Measurements from ENCODE around the gene MMP25. TPM values are rescaled to one million over a fixed set of nuclear protein-coding genes. Genes with fewer than 3 reads are reported as not detected.

The MMP25 gene, protein sequence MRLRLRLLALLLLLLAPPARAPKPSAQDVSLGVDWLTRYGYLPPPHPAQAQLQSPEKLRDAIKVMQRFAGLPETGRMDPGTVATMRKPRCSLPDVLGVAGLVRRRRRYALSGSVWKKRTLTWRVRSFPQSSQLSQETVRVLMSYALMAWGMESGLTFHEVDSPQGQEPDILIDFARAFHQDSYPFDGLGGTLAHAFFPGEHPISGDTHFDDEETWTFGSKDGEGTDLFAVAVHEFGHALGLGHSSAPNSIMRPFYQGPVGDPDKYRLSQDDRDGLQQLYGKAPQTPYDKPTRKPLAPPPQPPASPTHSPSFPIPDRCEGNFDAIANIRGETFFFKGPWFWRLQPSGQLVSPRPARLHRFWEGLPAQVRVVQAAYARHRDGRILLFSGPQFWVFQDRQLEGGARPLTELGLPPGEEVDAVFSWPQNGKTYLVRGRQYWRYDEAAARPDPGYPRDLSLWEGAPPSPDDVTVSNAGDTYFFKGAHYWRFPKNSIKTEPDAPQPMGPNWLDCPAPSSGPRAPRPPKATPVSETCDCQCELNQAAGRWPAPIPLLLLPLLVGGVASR
- polyA plus RNA-seq (ENCODE audit: insufficient read length in 4 of 4): 1 to 10 TPM in 3 of 4 donors, under 1 TPM in 1; 0.67 to 2.7 (median 1.5) TPM

DNA sequence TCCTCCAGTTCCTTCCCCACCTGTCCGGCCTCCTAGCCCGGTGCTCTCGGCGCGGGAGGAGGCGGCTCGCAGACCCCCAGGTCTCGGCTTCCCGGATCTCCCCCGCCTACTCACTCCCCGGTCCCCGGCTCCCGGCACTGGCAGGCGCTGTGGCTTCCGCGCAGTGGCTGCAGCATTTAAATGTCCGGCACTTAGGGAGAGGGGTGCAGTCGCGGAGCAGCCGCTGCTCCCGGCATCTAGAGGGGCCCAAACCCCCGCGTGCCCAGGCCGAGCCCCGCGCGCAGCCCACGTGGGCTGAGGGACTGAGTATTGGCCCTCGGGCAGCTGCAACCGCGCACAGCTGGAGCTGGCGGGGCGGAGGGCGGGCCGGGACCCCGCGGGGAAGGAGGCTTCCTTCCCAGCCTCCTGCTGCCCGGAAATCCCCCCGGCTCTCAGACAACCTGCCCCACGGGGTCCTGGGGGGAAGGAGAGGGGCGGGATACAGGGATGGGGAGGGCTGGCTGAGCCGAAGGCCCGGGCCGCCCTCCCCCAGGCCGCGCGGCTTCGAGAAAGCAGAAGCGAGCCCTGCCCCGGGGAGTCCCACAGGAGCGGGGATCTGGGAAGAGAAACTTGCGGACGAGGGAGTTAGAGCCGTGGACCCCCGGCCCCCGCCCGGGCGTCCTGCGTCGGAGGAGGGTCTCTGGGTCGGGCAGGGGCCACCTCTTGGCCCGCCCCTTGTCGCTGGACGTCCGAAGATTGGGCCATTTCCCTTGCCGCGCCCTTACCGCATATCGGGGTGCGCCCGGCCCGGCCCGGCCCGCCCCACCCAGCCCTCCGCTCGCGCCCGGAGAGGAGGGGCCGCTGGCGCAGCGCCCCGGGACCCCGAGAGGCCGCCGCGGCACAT is at the start of gene MMP25:
Gene MMP25, plus strand, starts transcription at position 804 of the 883 bp plus-strand sequence. CDS start 357 bp downstream, outside the sequence.
- DNase-seq (ENCODE audit: low read depth in 4 of 4, low spot score in 3 of 4): no peak

- no peak for DNase-seq (ENCODE audit: low read depth in 4 of 4, low spot score in 3 of 4)
Measured at GRCh38 chr16:2999929-3000328, 46.4 kb upstream of the MMP25 start.

DNA sequence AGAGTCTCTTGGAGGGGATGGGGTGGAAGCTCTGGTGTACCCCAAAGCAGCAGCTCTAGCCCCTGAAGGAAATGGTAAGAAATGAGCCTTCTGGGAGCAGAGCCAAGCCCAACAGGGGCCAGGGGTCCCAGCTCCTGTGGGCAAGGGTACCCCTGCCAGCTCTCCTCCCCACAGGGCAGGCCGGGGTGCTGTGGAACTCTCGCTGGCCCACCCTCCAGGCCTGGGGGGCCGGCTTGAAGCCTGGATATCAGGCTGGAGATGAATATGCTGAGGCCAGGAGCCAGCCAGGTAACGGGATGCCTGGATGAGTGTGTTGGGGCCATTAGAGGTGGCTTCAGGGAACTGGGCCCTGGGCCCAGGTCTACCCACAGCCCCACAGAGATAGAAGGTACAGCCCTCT is 45.8 kb upstream of the MMP25 start:
- no peak for DNase-seq (ENCODE audit: low read depth in 4 of 4, low spot score in 3 of 4)

GRCh38 chr16:3001316-3001715 is 45.0 kb upstream of the MMP25 start:
- no peak for DNase-seq (ENCODE audit: low read depth in 4 of 4, low spot score in 3 of 4)

DNA sequence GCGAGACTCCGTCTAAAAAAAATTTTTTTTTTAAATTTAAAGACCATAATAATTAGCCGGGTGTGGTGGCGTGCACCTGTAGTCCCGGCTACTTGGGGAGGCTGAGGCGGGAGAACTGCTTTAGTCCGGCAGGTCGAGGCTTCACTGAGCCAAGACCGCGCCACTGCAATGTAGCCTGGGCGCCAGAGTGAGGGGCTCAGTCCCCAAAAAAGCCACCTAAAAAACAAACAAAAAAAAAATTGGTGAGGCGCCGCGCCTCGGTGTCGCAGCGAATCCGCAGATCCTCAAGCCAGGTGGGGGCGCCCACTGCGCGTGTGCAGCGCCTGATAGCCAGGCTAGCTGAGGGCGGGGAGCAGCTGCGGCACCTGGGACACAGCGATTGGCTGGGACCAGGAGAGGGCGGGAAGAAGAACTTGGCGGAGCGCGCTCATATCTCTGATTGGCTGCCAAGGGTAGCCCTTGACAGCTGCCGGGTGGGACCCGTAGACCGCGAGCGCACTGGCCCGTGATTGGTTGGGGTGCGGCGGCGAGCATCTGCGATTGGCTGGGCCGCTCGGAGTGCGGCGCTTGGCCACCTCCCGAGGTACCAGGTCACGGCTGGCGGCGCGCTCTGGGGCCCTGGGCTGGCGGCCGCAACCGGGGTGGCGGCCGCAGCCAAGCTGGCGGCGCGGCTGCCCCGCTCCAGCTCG is 42.6 kb upstream of the MMP25 start:
- DNase-seq (ENCODE audit: low read depth in 4 of 4, low spot score in 3 of 4): peak in 3 of 4 donors; percentile 91 to 96 (median 91)

DNA sequence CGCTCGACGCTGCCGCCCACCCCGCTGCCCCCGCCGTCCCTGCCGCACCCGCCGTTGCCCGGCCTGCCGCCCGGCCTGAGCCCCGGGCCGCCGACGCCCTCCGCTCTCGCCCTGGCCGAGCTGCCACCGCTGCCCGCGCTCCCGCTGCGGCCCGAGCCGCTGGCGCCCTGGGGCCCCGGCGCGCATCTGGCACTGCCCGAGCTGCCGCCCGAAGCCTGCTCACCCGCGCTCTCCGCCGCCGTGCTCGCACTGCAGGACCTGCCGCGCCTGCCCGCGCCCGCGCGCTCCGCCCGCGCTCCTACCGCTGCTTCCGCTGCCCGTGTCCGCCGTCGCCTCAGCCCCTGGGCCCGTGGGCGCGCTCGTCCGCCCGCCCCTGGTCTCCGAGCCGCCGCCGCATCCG is 42.0 kb upstream of the MMP25 start:
- no peak for DNase-seq (ENCODE audit: low read depth in 4 of 4, low spot score in 3 of 4)

- DNase-seq (ENCODE audit: low read depth in 4 of 4, low spot score in 3 of 4): no peak
Measured at GRCh38 chr16:3004781-3005284, 41.5 kb upstream of the MMP25 start.

GRCh38 chr16:3007059-3007956 is 39.1 kb upstream of the MMP25 start:
- DNase-seq (ENCODE audit: low read depth in 4 of 4, low spot score in 3 of 4): no peak

DNA sequence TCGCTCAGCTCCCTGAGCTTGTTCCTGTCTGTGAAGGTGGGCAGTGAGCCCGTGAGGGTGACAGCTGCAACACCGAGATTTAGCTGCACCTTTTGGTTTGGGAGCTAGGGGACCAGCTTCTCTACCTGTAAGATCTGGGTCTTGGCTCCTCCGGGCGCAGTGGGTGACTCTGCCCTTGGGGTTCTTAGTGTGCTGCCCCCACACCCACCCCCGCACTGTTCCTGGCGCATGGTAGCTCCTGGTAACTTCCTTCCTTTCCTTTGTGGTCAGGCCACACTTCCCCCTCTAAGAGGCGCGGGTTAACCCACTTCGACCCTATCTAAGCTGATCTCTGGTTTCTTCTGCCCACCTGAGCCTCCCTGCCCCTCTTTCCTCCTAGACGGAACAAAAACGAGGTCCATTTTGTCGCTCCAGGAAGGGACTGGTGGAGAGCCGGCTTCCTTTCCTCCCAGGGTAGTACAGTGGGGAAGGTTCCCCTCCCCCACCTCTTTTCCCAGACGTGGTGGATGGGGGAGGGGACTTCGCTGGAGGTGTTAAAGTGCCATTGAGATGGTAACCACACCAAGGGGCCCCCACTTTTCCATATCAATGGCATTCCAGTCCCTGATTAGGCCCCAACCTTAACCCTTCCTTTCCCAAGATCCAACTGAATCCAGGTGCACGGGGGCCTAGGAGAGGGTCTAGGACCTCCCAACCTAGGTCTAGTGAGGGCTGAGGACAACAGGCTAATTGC is 38.2 kb upstream of the MMP25 start:
- no peak for DNase-seq (ENCODE audit: low read depth in 4 of 4, low spot score in 3 of 4)

DNA sequence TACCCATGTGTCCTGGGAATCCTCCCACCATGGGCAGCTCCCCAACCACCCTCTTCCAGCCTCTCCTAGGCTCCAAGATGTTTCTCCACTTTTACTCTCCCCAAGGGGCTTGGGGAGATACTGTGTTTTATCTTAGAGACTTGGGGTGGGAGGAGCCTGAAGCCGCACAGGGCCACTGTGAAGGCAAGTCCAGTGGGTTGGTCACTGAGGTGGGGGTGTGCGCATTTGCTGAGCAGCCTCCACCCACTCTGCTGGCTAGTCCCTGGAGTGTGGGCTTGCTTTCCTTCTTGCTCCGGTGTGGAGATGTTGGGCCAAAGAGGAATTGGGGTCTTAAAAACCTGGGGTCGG is 37.7 kb upstream of the MMP25 start:
- DNase-seq (ENCODE audit: low read depth in 4 of 4, low spot score in 3 of 4): no peak

- peak in 1 of 4 donors; percentile 74 for DNase-seq (ENCODE audit: low read depth in 4 of 4, low spot score in 3 of 4)
Measured at GRCh38 chr16:3009568-3010390, 36.6 kb upstream of the MMP25 start.

DNA sequence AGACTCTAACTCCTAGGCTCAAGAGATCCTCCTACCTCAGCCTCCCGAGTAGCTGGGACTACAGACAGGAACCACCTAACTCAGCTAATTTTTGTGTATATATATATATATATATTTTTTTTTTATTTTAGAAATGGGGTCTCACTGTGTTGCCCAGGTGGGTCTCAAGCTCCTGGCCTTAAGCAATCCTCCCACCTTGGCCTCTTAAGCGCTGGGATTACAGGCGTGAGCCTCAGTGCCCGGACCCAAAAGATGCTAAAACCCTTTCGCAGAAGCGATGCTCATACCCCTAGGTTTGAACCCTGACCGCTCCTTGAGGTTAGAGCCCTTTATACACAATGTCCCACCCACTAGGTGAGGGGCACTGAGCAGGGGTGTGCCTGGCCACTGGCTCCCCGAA is 35.9 kb upstream of the MMP25 start:
- no peak for DNase-seq (ENCODE audit: low read depth in 4 of 4, low spot score in 3 of 4)

DNA sequence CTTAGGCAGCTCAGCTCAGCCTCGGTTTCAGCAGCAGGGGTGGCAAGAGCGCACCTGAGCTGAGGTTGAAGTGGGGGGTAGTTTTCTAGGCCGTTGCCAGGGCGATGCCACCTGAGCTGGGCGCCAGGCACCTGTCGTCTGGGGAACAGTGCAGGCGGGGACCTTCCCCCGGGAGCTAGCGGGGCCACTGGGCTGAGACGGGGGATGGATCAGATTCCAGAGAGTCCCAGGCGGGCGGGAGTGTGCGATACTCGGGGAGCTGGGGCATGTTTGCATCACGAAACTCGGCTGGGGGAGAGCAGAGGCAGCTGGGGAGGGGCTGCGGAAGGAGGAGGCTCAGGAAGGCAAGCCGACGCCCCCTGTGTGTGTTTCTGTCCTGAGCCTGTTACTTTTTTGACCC is 34.1 kb upstream of the MMP25 start:
- DNase-seq (ENCODE audit: low read depth in 4 of 4, low spot score in 3 of 4): peak in 1 of 4 donors; percentile 67

DNA sequence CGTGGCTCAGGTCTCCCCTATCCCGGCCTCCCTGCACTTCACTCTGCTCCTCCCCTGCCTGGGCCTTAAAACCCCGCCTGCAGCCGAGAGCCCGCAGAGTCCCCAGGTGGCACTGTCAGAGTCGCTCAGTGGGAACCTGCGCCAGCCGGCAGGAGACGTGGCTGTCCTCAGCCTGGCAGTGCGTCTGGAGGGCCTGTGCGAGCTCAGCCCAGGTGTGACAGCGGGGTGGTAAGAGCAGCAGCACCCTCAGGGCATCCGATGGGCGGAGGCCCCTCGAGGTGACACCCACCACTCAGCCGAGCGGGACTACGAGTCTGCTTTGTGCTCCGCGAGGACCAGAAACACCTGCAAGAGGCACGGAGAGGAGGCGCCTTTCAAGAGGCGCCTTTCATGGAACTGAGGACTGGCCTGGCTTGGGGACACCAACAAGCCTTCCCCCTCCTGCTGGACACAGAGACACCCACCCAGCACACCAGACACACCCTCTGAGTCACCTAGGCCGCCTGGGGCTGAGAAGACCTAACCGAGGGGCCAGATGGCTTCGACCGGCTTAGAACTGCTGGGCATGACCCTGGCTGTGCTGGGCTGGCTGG is 33.4 kb upstream of the MMP25 start, which contains the start of gene CLDN9:
Gene CLDN9, plus strand, starts transcription at position 96 of the 593 bp plus-strand sequence. Its CDS starts 440 bp downstream, at position 536.
- DNase-seq (ENCODE audit: low read depth in 4 of 4, low spot score in 3 of 4): no peak

DNA sequence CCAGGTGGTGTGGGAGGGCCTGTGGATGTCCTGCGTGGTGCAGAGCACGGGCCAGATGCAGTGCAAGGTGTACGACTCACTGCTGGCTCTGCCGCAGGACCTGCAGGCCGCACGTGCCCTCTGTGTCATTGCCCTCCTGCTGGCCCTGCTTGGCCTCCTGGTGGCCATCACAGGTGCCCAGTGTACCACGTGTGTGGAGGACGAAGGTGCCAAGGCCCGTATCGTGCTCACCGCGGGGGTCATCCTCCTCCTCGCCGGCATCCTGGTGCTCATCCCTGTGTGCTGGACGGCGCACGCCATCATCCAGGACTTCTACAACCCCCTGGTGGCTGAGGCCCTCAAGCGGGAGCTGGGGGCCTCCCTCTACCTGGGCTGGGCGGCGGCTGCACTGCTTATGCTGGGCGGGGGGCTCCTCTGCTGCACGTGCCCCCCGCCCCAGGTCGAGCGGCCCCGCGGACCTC is 32.8 kb upstream of the MMP25 start:
- no peak for DNase-seq (ENCODE audit: low read depth in 4 of 4, low spot score in 3 of 4)

DNA sequence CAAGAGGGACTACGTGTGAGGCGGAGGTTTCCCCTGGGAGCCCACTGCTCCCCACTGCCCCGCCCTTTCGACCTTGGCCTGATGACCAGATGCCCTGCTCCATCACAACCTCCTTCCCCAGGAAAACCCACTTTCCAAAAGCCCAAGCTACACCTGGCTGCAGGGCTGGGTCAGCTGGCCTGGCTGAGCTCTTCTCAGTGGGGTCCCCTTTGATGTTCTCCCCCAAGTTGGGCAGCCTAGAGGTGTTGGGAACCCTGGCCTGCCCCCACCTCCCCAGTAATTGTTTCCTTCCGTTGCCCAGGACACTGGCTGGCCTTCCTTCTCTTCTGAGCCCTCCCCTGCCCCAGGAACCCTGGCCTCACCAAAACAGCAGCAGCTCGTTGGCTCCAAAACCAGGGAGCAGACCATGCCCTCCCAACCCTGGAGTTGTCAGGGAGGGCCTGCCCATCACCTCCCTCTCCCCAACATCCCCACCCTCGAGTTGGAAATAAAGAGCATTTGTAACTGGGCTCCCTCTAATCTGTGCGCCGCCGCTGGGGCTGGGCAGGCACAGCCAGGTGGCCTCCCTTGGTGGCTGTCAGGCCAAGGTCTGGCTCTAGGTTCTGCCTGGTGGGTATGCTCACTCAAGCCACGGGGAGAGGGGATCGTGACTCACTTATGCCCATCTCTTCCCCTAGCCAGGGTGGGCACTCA is 32.2 kb upstream of the MMP25 start:
- DNase-seq (ENCODE audit: low read depth in 4 of 4, low spot score in 3 of 4): no peak

- DNase-seq (ENCODE audit: low read depth in 4 of 4, low spot score in 3 of 4): no peak
Measured at GRCh38 chr16:3014971-3015370, 31.4 kb upstream of the MMP25 start.

Measured in left renal pelvis (tissue), 4 donors.